T-helper 9 cell (primary cell): Measurements from ENCODE around the gene ADORA2B.
"Not testable (repeated sequence)": the region's sequence is repeated elsewhere in the genome, so short reads cannot be mapped to it uniquely, and the experiment has no call there.

Experiments
- DNase-seq: peaks from one replicate; pipeline ENCODE4 v3.0.0-alpha.2; 2020

ADORA2B gene

GRCh38 chr17:15922586-15922985 lies 22.3 kb upstream of the ADORA2B start:
- no peak for DNase-seq

GRCh38 chr17:15926039-15926740 lies 18.7 kb upstream of the ADORA2B start:
- no peak for DNase-seq

GRCh38 chr17:15928286-15928785 lies 16.6 kb upstream of the ADORA2B start:
- no peak for DNase-seq

GRCh38 chr17:15929941-15930340 lies 15.0 kb upstream of the ADORA2B start:
- no peak for DNase-seq

- no peak for DNase-seq
Observed at GRCh38 chr17:15930426-15930825, 14.5 kb upstream of the ADORA2B start.

GRCh38 chr17:15931394-15931793 lies 13.5 kb upstream of the ADORA2B start:
- DNase-seq: no peak

GRCh38 chr17:15934866-15935265 lies 10.1 kb upstream of the ADORA2B start:
- DNase-seq: no peak

- no peak for DNase-seq
Observed at GRCh38 chr17:15935891-15936290, 9.0 kb upstream of the ADORA2B start.

- DNase-seq: not testable (repeated sequence)
Observed at GRCh38 chr17:15936481-15936880, 8.4 kb upstream of the ADORA2B start.

- DNase-seq: no peak
Observed at GRCh38 chr17:15941781-15942180, 3.1 kb upstream of the ADORA2B start.

GRCh38 chr17:15942207-15942833 lies 2.6 kb upstream of the ADORA2B start:
- DNase-seq: no peak

- no peak for DNase-seq
Observed at GRCh38 chr17:15943971-15944758, 765 bp upstream of the ADORA2B start.

- DNase-seq: no peak
Observed at GRCh38 chr17:15945527-15946191, 729 bp downstream of the ADORA2B start.

GRCh38 chr17:15946611-15947120 lies 1.7 kb downstream of the ADORA2B start:
- DNase-seq: no peak

- no peak for DNase-seq
Observed at GRCh38 chr17:15947271-15947670, 2.3 kb downstream of the ADORA2B start.

GRCh38 chr17:15947976-15948752 lies 3.2 kb downstream of the ADORA2B start:
- no peak for DNase-seq

- DNase-seq: no peak
Observed at GRCh38 chr17:15951368-15952047, 6.6 kb downstream of the ADORA2B start.

- no peak for DNase-seq
Observed at GRCh38 chr17:15952048-15952532, 7.2 kb downstream of the ADORA2B start.

- DNase-seq: no peak
Observed at GRCh38 chr17:15952916-15953790, 8.2 kb downstream of the ADORA2B start.

- no peak for DNase-seq
Observed at GRCh38 chr17:15954222-15954621, 9.3 kb downstream of the ADORA2B start.
